Loucy (cell line): ENCODE data around the gene SLC15A1.

Experiments used
- H2AFZ ChIP-seq: fragments of 200-600 bp; sonication (generic); 2 replicates; pipeline ENCODE4 v1.6.0; 2016; ENCODE audit warnings: antibody characterized with exemption, mild to moderate bottlenecking, low read length, moderate library complexity
- H3F3A ChIP-seq: fragments of 200-600 bp; 2 replicates; pipeline ENCODE4 v1.6.0; 2016; ENCODE audit warnings: antibody characterized with exemption, low read depth, mild to moderate bottlenecking
- H3K27me3 ChIP-seq: fragments of 200-600 bp; sonication (generic); 2 replicates; pipeline ENCODE4 v1.6.1; 2014; ENCODE audit warnings: low read length, mild to moderate bottlenecking; ENCODE audit not compliant: insufficient read depth, poor library complexity, severe bottlenecking
- H3K36me3 ChIP-seq: fragments of 200-600 bp; sonication (generic); 2 replicates; pipeline ENCODE4 v1.6.1; 2016; ENCODE audit warnings: low read length; ENCODE audit not compliant: insufficient read depth
- H3K4me1 ChIP-seq: fragments of 200-600 bp; sonication (generic); 2 replicates; pipeline ENCODE4 v1.5.1; 2014; ENCODE audit warnings: low read length, mild to moderate bottlenecking; ENCODE audit not compliant: insufficient read depth, poor library complexity, severe bottlenecking
- H3K4me2 ChIP-seq: fragments of 200-600 bp; sonication (generic); 2 replicates; pipeline ENCODE4 v1.6.0; 2014; ENCODE audit warnings: antibody characterized with exemption, low read length, low read depth, mild to moderate bottlenecking; ENCODE audit not compliant: poor library complexity, severe bottlenecking
- H3K4me3 ChIP-seq: fragments of 200-600 bp; sonication (generic); 2 replicates; pipeline ENCODE4 v1.5.1; 2014; ENCODE audit warnings: low read length, mild to moderate bottlenecking, mixed read lengths; ENCODE audit not compliant: poor library complexity, severe bottlenecking
- H3K79me2 ChIP-seq: fragments of 200-600 bp; sonication (generic); 2 replicates; pipeline ENCODE4 v1.6.1; 2014; ENCODE audit warnings: low read length; ENCODE audit not compliant: insufficient read depth
- H3K9ac ChIP-seq: fragments of 200-600 bp; sonication (generic); 2 replicates; pipeline ENCODE4 v1.6.0; 2014; ENCODE audit warnings: mild to moderate bottlenecking, low read depth, low read length, moderate library complexity; ENCODE audit not compliant: poor library complexity, severe bottlenecking
- H3K9me2 ChIP-seq: fragments of 200-600 bp; sonication (generic); replicated peaks from 2 replicates; pipeline ENCODE4 v1.6.1; 2016; ENCODE audit warnings: low read depth, low read length, mixed read lengths
- H3K9me3 ChIP-seq: fragments of 200-600 bp; sonication (generic); 2 replicates; pipeline ENCODE4 v1.6.1; 2014; ENCODE audit warnings: mild to moderate bottlenecking, antibody characterized with exemption, low read length, low read depth; ENCODE audit not compliant: insufficient read depth
- H4K20me1 ChIP-seq: fragments of 200-600 bp; sonication (generic); 2 replicates; pipeline ENCODE4 v1.6.0; 2014; ENCODE audit warnings: antibody characterized with exemption, low read length, mild to moderate bottlenecking; ENCODE audit not compliant: insufficient read depth, poor library complexity, severe bottlenecking
- CTCF ChIP-seq: fragments of 200-600 bp; sonication (generic); conservative IDR thresholded peaks from 2 replicates; pipeline ENCODE4 v1.5.1; 2014; ENCODE audit warnings: mild to moderate bottlenecking, antibody characterized with exemption, low read length
- EZH2phosphoT487 ChIP-seq: fragments of 200-600 bp; IDR thresholded peaks from 2 replicates; pipeline ENCODE4 v1.6.1; 2018; ENCODE audit warnings: antibody characterized with exemption, mild to moderate bottlenecking, moderate library complexity, borderline replicate concordance

The SLC15A1 gene

GRCh38 chr13:98650396-98651107, 101.9 kb downstream of the SLC15A1 start:
- Histone ChIP-seq H3K4me1 (no peaks in the 10 kb centered on the region), H3K27me3 (no peaks in the 10 kb centered on the region), H3K4me2 (no peak overlapping the region), H3F3A (no peaks in the 10 kb centered on the region), H3K9me2 (no peaks in the 10 kb centered on the region), H2AFZ (no peak overlapping the region), H3K4me3 (no peak overlapping the region), H3K9me3 (no peaks in the 10 kb centered on the region), H4K20me1 (no peaks in the 10 kb centered on the region), H3K9ac (no peak overlapping the region), H3K36me3 (no peaks in the 10 kb centered on the region), H3K79me2 (no peaks in the 10 kb centered on the region)
- TF ChIP-seq EZH2phosphoT487 (no peak), CTCF (no peak)

GRCh38 chr13:98649861-98650260, 102.6 kb downstream of the SLC15A1 start:
- no peak overlapping the region for H3K4me2 ChIP-seq
- TF ChIP-seq CTCF = no peak
- no peak for TF ChIP-seq EZH2phosphoT487
- H2AFZ ChIP-seq = no peak overlapping the region
- H3K9ac ChIP-seq = no peak overlapping the region
- no peaks in the 10 kb centered on the region for H3K36me3 ChIP-seq
- H3K4me1 ChIP-seq = no peaks in the 10 kb centered on the region
- H3F3A ChIP-seq = no peaks in the 10 kb centered on the region
- H4K20me1 ChIP-seq = no peaks in the 10 kb centered on the region
- no peaks in the 10 kb centered on the region for H3K79me2 ChIP-seq
- H3K9me2 ChIP-seq = no peaks in the 10 kb centered on the region
- H3K9me3 ChIP-seq = no peaks in the 10 kb centered on the region
- no peaks in the 10 kb centered on the region for H3K27me3 ChIP-seq
- no peak overlapping the region for H3K4me3 ChIP-seq

DNA sequence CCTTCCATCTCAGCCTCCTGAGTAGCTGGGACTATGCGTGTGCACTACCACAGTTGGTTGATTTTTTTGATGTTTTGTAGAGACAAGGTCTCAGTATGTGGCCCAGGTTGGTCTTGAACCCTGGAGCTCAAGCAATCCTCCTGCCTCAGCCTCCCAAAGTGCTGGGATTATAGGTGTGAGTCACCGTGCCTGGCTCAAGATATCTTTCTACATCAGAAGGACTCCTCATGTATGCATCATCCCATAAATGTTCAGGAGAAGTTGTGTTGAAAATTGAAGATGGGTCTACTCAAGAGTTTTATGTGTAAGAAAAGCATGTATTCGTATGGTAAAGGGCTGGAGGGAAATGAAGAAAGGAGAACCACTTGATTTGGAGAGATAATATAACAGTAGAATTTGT, 103.8 kb downstream of the SLC15A1 start:
- Histone ChIP-seq H3K4me3 (no peak overlapping the region), H3F3A (no peaks in the 10 kb centered on the region), H3K9me2 (no peaks in the 10 kb centered on the region), H4K20me1 (no peaks in the 10 kb centered on the region), H3K9ac (no peak overlapping the region), H3K4me1 (no peaks in the 10 kb centered on the region), H3K79me2 (no peaks in the 10 kb centered on the region), H2AFZ (no peak overlapping the region), H3K27me3 (no peaks in the 10 kb centered on the region), H3K9me3 (no peaks in the 10 kb centered on the region), H3K4me2 (no peak overlapping the region), H3K36me3 (no peaks in the 10 kb centered on the region)
- TF ChIP-seq EZH2phosphoT487 (no peak), CTCF (no peak)
